ENCODE results near the gene KIAA0825.

The KIAA0825 gene

GRCh38 chr5:94618493-94619328, at the start of gene KIAA0825, which contains the start of gene SLF1:
Gene KIAA0825 (minus strand): TSS chr5:94618604. CDS start chr5:94537126, 81,478 bp downstream.
Gene SLF1 (plus strand): TSS chr5:94618669. CDS start chr5:94628811, 10,142 bp downstream.
- DNase-seq (ENCODE audit: low read depth in 2 of 2) = peak; percentile 77 to 82

GRCh38 chr5:94667937-94668336, 49.5 kb upstream of the KIAA0825 start:
- DNase-seq (ENCODE audit: low read depth in 2 of 2) = no peak

GRCh38 chr5:94661086-94661485, 42.7 kb upstream of the KIAA0825 start:
- DNase-seq (ENCODE audit: low read depth in 2 of 2) = no peak

GRCh38 chr5:94660506-94660905, 42.1 kb upstream of the KIAA0825 start:
- DNase-seq (ENCODE audit: low read depth in 2 of 2) = no peak

- no peak for DNase-seq (ENCODE audit: low read depth in 2 of 2)
Observed at GRCh38 chr5:94658272-94658671, 39.9 kb upstream of the KIAA0825 start.

- DNase-seq (ENCODE audit: low read depth in 2 of 2) = no peak
Observed at GRCh38 chr5:94649874-94650273, 31.5 kb upstream of the KIAA0825 start.

- DNase-seq (ENCODE audit: low read depth in 2 of 2) = no peak
Observed at GRCh38 chr5:94646758-94647157, 28.4 kb upstream of the KIAA0825 start.

- DNase-seq (ENCODE audit: low read depth in 2 of 2) = no peak
Observed at GRCh38 chr5:94645053-94645452, 26.6 kb upstream of the KIAA0825 start.

GRCh38 chr5:94640176-94640575, 21.8 kb upstream of the KIAA0825 start:
- DNase-seq (ENCODE audit: low read depth in 2 of 2) = no peak

GRCh38 chr5:94632024-94632423, 13.6 kb upstream of the KIAA0825 start:
- DNase-seq (ENCODE audit: low read depth in 2 of 2) = no peak

GRCh38 chr5:94627191-94627590, 8.8 kb upstream of the KIAA0825 start:
- no peak for DNase-seq (ENCODE audit: low read depth in 2 of 2)

- DNase-seq (ENCODE audit: low read depth in 2 of 2) = no peak
Observed at GRCh38 chr5:94623877-94624276, 5.5 kb upstream of the KIAA0825 start.

GRCh38 chr5:94623011-94623410, 4.6 kb upstream of the KIAA0825 start:
- DNase-seq (ENCODE audit: low read depth in 2 of 2) = no peak

- DNase-seq (ENCODE audit: low read depth in 2 of 2) = no peak
Observed at GRCh38 chr5:94621763-94622162, 3.4 kb upstream of the KIAA0825 start.

- DNase-seq (ENCODE audit: low read depth in 2 of 2) = no peak
Observed at GRCh38 chr5:94620256-94620655, 1.9 kb upstream of the KIAA0825 start.

GRCh38 chr5:94618029-94618492, 343 bp downstream of the KIAA0825 start:
- no peak for DNase-seq (ENCODE audit: low read depth in 2 of 2)

GRCh38 chr5:94615862-94616261, 2.5 kb downstream of the KIAA0825 start:
- no peak for DNase-seq (ENCODE audit: low read depth in 2 of 2)

GRCh38 chr5:94614156-94614805, 4.1 kb downstream of the KIAA0825 start:
- DNase-seq (ENCODE audit: low read depth in 2 of 2) = no peak

GRCh38 chr5:94613583-94613982, 4.8 kb downstream of the KIAA0825 start:
- DNase-seq (ENCODE audit: low read depth in 2 of 2) = no peak

GRCh38 chr5:94595281-94595840, 23.0 kb downstream of the KIAA0825 start:
- DNase-seq (ENCODE audit: low read depth in 2 of 2) = no peak

- DNase-seq (ENCODE audit: low read depth in 2 of 2) = no peak
Observed at GRCh38 chr5:94577466-94578245, 40.7 kb downstream of the KIAA0825 start.

- DNase-seq (ENCODE audit: low read depth in 2 of 2) = no peak
Observed at GRCh38 chr5:94575196-94575595, 43.2 kb downstream of the KIAA0825 start.
